Activated CD8-positive, alpha-beta T cell treated with anti-CD3 and anti-CD28 coated beads for 36 hours (primary cell): ENCODE results near the gene CD27. TPM values are rescaled to one million over a fixed set of nuclear protein-coding genes. Genes with fewer than 3 reads are reported as not detected.
"Not testable (repeated sequence)": the region's sequence is repeated elsewhere in the genome, so short reads cannot be mapped to it uniquely, and the experiment has no call there.

Experiments
- ATAC-seq: fragments of 200-7000 bp; cut with Tn5 transposase; one replicate; pipeline ENCODE4 v1.10.0; 2021; ENCODE audit warnings: mild to moderate bottlenecking, moderate library complexity
- CTCF ChIA-PET: fragments of 350-600 bp; sonication (Branson Sonifier 250); formaldehyde crosslinking; loops from one replicate; lab custom pipeline; 2021; ENCODE audit warnings: antibody characterized with exemption; lab: Charles Lee
- POLR2A ChIA-PET: fragments of 350-600 bp; sonication (Branson Sonifier 250); formaldehyde crosslinking; loops from one replicate; lab custom pipeline; 2021; ENCODE audit warnings: antibody characterized with exemption; lab: Charles Lee
- DNase-seq: peaks from one replicate; pipeline ENCODE4 v3.0.0-alpha.2; 2020
- H3K27ac Mint-ChIP-seq: one replicate; pipeline ENCODE4 v1.8.0; 2021; ENCODE audit warnings: mild to moderate bottlenecking, mixed read lengths
- H3K27me3 Mint-ChIP-seq: one replicate; pipeline ENCODE4 v1.8.0; 2021; ENCODE audit warnings: mixed read lengths
- H3K36me3 Mint-ChIP-seq: one replicate; pipeline ENCODE4 v1.8.0; 2021; ENCODE audit warnings: low read depth, mixed read lengths
- H3K4me1 Mint-ChIP-seq: one replicate; pipeline ENCODE4 v1.8.0; 2021; ENCODE audit warnings: low read depth, mixed read lengths
- H3K4me3 Mint-ChIP-seq: one replicate; pipeline ENCODE4 v1.8.0; 2021; ENCODE audit warnings: mild to moderate bottlenecking, moderate library complexity, mixed read lengths
- H3K9me3 Mint-ChIP-seq: one replicate; pipeline ENCODE4 v1.8.0; 2021; ENCODE audit warnings: mixed read lengths
- intact Hi-C: fragments of 100-400 bp; cut with micrococcal nuclease; formaldehyde crosslinking; loops from one replicate; pipeline ENCODE4 v1.10.0; 2022
- total RNA-seq, 2 experiments: library from RNA; stranded (reverse); gene quantifications; one replicate each; pipeline ENCODE4 v1.2.3, GENCODE V29; 2021
- TF ChIP-seq, protein P1 (sequence below): fragments of 200-600 bp; IDR thresholded peaks from one replicate; pipeline ENCODE4 v1.8.0; 2022; ENCODE audit warnings: antibody characterized with exemption, mild to moderate bottlenecking

CD27 gene
- total RNA-seq, 2 experiments from 2014 or later, result 160 to 164 TPM

DNA sequence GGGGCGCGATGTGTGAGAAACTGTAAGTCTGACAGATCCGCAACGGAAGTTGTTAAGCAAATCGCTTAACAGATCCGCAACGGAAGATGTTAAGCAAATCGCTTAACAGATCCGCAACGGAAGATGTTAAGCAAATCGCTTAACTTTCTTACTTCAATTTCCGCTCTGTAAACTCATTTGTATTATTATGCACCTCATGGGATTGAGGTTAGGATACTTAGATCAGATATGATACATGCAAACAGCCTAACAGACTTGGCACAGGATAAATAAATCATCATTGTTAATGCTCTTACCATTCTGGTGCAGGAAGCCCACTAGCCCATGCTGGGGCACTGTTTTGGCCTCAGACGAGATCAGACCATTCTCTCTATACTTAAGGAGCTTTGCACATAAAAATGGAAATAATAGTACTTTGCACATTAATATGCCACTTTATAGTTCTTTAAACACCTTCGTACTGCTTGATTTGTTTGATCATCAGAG lies 49.5 kb downstream of the CD27 start:
- TF ChIP-seq, protein P1, sequence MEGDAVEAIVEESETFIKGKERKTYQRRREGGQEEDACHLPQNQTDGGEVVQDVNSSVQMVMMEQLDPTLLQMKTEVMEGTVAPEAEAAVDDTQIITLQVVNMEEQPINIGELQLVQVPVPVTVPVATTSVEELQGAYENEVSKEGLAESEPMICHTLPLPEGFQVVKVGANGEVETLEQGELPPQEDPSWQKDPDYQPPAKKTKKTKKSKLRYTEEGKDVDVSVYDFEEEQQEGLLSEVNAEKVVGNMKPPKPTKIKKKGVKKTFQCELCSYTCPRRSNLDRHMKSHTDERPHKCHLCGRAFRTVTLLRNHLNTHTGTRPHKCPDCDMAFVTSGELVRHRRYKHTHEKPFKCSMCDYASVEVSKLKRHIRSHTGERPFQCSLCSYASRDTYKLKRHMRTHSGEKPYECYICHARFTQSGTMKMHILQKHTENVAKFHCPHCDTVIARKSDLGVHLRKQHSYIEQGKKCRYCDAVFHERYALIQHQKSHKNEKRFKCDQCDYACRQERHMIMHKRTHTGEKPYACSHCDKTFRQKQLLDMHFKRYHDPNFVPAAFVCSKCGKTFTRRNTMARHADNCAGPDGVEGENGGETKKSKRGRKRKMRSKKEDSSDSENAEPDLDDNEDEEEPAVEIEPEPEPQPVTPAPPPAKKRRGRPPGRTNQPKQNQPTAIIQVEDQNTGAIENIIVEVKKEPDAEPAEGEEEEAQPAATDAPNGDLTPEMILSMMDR, result no peak
- Mint-ChIP-seq H3K4me1 (peaks cover 31% of the 10 kb centered on the region), H3K27me3 (no peaks in the 10 kb centered on the region), H3K36me3 (peaks cover 54% of the 10 kb centered on the region), H3K27ac (peak overlapping the region; percentile 99), H3K4me3 (peak overlapping the region; percentile 99), H3K9me3 (no peaks in the 10 kb centered on the region)
- POLR2A ChIA-PET, result interaction anchor here (0.7 to 4.1 kb wide), 10 partner anchors 10 to 51 kb away, joined by 3 to 21 read pairs (median 6); partner anchors contain the start of gene VAMP1
- intact Hi-C loops, result loop anchor here (5.0 kb wide), 1 partner anchor 38 kb away; the partner anchor contains the start of gene GAPDH
- ATAC-seq, result peak; percentile 5
- peak; percentile 36 for DNase-seq
- CTCF ChIA-PET, result interaction anchor here (0.7 to 1.8 kb wide), 10 partner anchors 17 to 71 kb away, joined by 3 to 10 read pairs (median 4); no protein-coding TSS in a partner anchor

DNA sequence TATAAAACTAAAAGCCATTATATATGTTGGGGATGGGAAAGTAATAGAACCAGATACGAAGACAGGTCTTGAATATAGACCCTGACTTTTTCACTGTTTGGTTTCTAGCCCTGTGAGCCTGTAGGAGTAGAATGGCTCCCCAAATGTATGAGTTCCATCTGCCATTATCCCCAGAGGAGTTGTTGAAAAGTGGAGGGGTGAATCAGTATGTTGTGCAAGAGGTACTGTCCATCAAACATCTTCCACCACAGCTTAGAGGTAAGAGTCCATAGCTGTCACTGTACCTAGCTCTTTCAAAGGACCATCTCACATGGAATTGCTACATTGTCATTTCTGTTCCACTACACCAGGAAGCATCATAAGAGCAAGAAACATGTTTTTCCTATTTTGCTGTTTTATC lies 50.2 kb downstream of the CD27 start:
- ATAC-seq (no peak), DNase-seq (no peak)
- intact Hi-C loops, result loop anchor here (5.0 kb wide), 1 partner anchor 37 kb away; the partner anchor contains the start of gene GAPDH
- TF ChIP-seq, protein P1, result no peak
- Mint-ChIP-seq H3K36me3 (peaks cover 55% of the 10 kb centered on the region), H3K4me3 (peak overlapping the region; percentile 99), H3K4me1 (peaks cover 31% of the 10 kb centered on the region), H3K27me3 (no peaks in the 10 kb centered on the region), H3K27ac (peak overlapping the region; percentile 99), H3K9me3 (no peaks in the 10 kb centered on the region)
- CTCF ChIA-PET, result interaction anchor here (0.7 to 1.8 kb wide), 10 partner anchors 16 to 72 kb away, joined by 3 to 10 read pairs (median 4); no protein-coding TSS in a partner anchor
- POLR2A ChIA-PET, result interaction anchor here (0.7 to 4.1 kb wide), 11 partner anchors 9 to 52 kb away, joined by 3 to 21 read pairs (median 4); partner anchors contain the start of gene VAMP1

DNA sequence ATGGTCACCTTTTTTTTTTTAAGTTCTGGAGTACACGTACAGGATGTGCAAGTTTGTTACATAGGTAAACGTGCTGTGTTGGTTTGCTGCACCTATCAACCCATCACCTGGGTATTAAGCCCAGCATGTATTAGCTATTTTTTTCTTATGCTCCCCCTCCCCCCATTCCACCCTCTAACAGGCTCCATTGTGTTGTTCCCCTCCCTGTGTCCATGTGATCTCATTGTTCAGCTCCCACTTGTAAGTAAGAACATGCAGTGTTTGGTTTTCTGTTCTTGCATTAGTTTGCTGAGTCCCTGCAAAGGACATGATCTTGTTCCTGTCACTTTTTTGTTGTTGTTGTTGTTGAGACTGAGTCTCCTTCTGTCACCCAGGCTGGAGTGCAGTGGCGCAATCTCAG lies 52.5 kb downstream of the CD27 start:
- peaks cover 44% of the 10 kb centered on the region for H3K36me3 Mint-ChIP-seq
- peak overlapping the region; percentile 77 for H3K27ac Mint-ChIP-seq
- H3K9me3 Mint-ChIP-seq, DNase-seq, intact Hi-C loops, ATAC-seq, H3K27me3 Mint-ChIP-seq: not testable (repeated sequence)
- H3K4me1 Mint-ChIP-seq, result peaks cover 24% of the 10 kb centered on the region
- H3K4me3 Mint-ChIP-seq, result peak overlapping the region; percentile 24
- ChIA-PET POLR2A (interaction anchor here (1.2 to 4.1 kb wide), 3 partner anchors 27 to 39 kb away, joined by 3 to 21 read pairs (median 3); partner anchors contain the start of gene VAMP1), CTCF (interaction anchor here (1.0 to 1.8 kb wide), 2 partner anchors 40 to 74 kb away, joined by 4 to 5 read pairs; no protein-coding TSS in a partner anchor)

DNA sequence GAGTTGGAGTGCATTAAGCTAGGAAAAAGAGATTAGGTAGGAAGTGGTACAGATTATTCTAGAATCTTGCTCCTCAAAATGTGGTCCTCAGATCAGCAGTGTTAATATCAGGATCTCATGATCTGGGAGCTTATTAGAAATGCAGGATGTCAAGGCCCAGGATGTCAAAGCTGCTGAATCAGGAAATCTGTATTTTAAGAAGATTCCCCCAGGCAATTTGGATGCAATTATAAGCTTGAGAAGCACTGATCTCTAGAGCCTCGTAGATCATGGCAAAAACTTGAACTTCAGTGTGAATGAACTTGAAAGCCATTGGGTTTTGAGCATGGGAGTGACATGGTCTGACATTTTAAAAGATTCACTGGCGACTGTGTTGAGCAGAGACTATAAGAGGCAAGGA lies 55.7 kb downstream of the CD27 start:
- CTCF ChIA-PET, result interaction anchor here (0.5 to 1.7 kb wide), 9 partner anchors 11 to 78 kb away, joined by 3 to 6 read pairs (median 4); no protein-coding TSS in a partner anchor
- Mint-ChIP-seq H3K9me3 (no peaks in the 10 kb centered on the region), H3K27me3 (no peaks in the 10 kb centered on the region), H3K4me3 (no peak overlapping the region), H3K4me1 (peaks cover 18% of the 10 kb centered on the region), H3K27ac (no peak overlapping the region), H3K36me3 (peaks cover 34% of the 10 kb centered on the region)
- DNase-seq (no peak), ATAC-seq (no peak)
- TF ChIP-seq, protein P1, result no peak
- POLR2A ChIA-PET, result interaction anchor here (0.7 to 2.6 kb wide), 7 partner anchors 11 to 247 kb away, joined by 3 to 7 read pairs (median 4); no protein-coding TSS in a partner anchor
- intact Hi-C loops, result no loop called here

Other genes with a start within 250 kb of the CD27 start
- gene CD9, start 244.6 kb upstream of the CD27 start, total RNA-seq, result 1 to 10 TPM; 9.1 to 9.2 TPM
- not detected for gene PLEKHG6, start 134.3 kb upstream of the CD27 start, total RNA-seq
- gene TNFRSF1A, start 102.9 kb upstream of the CD27 start, total RNA-seq, result 10 to 100 TPM; 40.6 TPM
- 1 to 10 TPM; 2.3 to 3.8 TPM for gene SCNN1A, start 69.4 kb upstream of the CD27 start, total RNA-seq
- gene LTBR, start 60.8 kb upstream of the CD27 start, total RNA-seq, result 1 to 10 TPM; 1.5 to 1.6 TPM
- 10 to 100 TPM; 23.3 to 28.0 TPM for gene TAPBPL, start 7.1 kb downstream of the CD27 start, total RNA-seq
- 10 to 100 TPM; 50.0 to 51.2 TPM for gene VAMP1, start 25.7 kb downstream of the CD27 start, total RNA-seq
- 100 to 1,000 TPM; 230 to 254 TPM for gene MRPL51, start 48.3 kb downstream of the CD27 start, total RNA-seq
- 100 to 1,000 TPM; 195 to 196 TPM for gene NCAPD2, start 49.1 kb downstream of the CD27 start, total RNA-seq
- gene GAPDH, start 89.6 kb downstream of the CD27 start, total RNA-seq, result 1,000 to 10,000 TPM; 9,109 to 9,234 TPM
- 1 to 10 TPM; 7.8 to 8.5 TPM for gene IFFO1, start 111.1 kb downstream of the CD27 start, total RNA-seq
- 10 to 100 TPM; 87.9 to 89.4 TPM for gene NOP2, start 123.3 kb downstream of the CD27 start, total RNA-seq
- 100 to 1,000 TPM; 273 to 277 TPM for gene CHD4, start 162.4 kb downstream of the CD27 start, total RNA-seq
- gene LPAR5, start 191.0 kb downstream of the CD27 start, total RNA-seq, result 1 to 10 TPM; 6.6 to 8.1 TPM
- gene ACRBP, start 202.5 kb downstream of the CD27 start, total RNA-seq, result 1 to 10 TPM; 1.3 to 2.0 TPM
- 10 to 100 TPM; 16.6 to 16.7 TPM for gene ING4, start 218.2 kb downstream of the CD27 start, total RNA-seq
- 10 to 100 TPM; 55.2 to 56.7 TPM for gene ZNF384, start 244.4 kb downstream of the CD27 start, total RNA-seq